ENCODE measurements around the gene CEP83. TPM values are rescaled to one million over a fixed set of nuclear protein-coding genes. Genes with fewer than 3 reads are reported as not detected.

CEP83 gene
- total RNA-seq, 2 donors from 2014 or later = 15.0 to 16.7 TPM

GRCh38 chr12:94284046-94284445, 175.6 kb downstream of the CEP83 start:
- intact Hi-C loops (cut with DNase I) = no loop called here

DNA sequence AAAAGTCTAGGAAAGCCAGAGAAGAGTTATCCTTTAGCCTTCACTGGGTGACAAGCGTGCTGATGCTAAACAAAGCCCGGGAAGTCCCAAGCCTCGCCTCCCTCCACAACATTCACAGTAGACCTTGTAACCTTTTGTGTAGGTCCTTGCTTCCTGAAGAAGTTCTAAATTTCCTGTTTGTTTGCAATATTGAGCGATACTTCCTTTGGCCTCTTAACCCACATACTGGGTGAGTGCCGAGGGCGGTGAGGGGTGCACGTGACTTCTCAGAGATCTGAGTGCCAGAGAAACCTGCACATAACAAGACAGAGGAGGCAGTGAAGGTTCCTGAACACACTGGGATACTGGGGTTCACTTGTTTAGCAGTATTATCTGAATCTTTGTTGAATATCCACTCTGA, 177.0 kb downstream of the CEP83 start:
- DNase-seq (ENCODE audit: low spot score) = peak; percentile 66
- intact Hi-C loops (cut with DNase I) = no loop called here

More at GRCh38 chr12:94284046-94284445, 175.6 kb downstream of the CEP83 start:
- DNase-seq (ENCODE audit: low spot score) = no peak

GRCh38 chr12:94280063-94280462, 179.6 kb downstream of the CEP83 start:
- no peak for DNase-seq (ENCODE audit: low spot score)
- intact Hi-C loops (cut with DNase I) = no loop called here

- no peak for DNase-seq (ENCODE audit: low spot score)
- intact Hi-C loops (cut with DNase I) = no loop called here
These were observed 182.2 kb downstream of the CEP83 start for GRCh38 chr12:94277426-94278000.

DNA sequence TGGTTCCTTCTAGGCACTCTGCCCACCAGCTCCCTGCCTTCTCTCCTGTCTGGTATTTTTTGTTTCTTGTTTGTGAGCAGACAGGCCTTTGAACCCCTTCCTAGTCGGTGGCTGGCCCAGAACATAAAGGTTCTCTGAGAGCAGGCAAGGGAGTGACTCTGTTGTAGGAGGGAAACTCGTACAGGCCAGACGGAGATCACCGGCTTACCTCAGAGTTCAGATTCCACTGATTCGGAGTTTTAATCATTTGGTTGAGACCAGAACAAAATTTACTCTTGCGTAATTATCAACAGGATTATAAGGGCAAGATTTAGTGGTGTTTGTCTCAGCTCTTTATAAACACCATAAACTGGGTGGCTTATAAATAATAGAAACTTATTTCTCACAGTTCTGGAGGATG, 182.9 kb downstream of the CEP83 start:
- no peak for DNase-seq (ENCODE audit: low spot score)
- intact Hi-C loops (cut with DNase I) = no loop called here

DNA sequence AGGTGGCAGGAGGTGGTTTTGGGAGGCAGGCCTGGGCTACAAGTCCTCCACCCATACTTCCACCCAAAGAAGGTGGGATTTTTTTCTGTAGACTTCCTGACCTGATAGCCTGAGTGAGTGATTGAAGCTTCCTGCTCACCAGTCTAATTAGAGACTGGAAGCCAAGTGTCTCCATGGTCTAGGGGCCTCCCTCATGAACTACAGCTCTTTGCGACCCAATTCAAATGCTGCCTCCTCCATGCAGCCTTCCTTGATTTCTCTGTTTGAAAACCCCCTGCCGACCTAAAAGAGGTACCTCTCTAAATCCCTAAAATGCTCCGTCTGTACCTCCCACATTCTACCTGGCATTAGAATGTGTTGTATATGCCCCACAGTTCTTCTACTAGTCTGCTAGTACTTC, 186.4 kb downstream of the CEP83 start:
- intact Hi-C loops (cut with DNase I) = no loop called here

DNA sequence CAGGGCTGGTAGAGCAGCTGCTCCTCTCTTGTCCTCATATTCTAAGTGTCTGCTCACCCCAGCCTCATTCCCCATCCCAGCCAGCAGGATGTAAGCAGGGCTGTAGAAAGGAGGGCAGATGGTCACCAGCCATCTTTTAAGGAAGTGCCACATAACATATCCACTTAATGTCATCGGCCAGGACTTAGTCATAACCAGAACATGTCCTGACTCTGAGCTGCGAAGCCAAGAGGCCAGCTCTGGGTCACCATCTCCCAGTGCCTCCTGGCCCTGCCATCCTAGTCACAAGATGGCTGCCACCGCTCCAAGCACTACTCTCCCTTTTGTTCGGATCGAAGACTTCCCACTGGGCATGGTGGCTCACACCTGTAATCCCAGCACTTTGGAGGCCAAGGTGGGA, 187.4 kb downstream of the CEP83 start:
- intact Hi-C loops (cut with DNase I) = no loop called here
- peak; percentile 71 for DNase-seq (ENCODE audit: low spot score)

More for the DNA sequence above, 186.4 kb downstream of the CEP83 start:
- no peak for DNase-seq (ENCODE audit: low spot score)

DNA sequence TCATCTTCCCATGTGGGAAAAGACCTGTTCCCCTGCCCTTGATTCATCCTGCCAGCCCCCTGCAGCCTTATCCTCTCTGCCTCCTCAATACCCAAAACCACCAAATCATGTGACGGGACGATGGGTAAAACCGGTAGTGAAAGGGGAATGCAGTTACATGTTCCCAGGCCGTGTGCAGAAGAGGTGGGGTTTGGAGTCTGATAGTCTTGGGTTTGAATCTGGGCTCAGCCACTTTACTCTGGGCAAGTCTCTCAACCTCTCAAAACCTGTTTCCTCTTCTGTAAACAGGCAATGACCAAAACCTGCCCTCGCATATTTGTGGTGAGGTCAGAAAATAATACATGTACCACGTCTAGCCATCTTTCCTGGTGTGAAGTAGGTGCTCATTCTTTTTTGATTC, 188.3 kb downstream of the CEP83 start:
- intact Hi-C loops (cut with DNase I) = no loop called here
- no peak for DNase-seq (ENCODE audit: low spot score)

GRCh38 chr12:94269316-94269999, 190.2 kb downstream of the CEP83 start:
- DNase-seq (ENCODE audit: low spot score) = no peak
- intact Hi-C loops (cut with DNase I) = no loop called here

DNA sequence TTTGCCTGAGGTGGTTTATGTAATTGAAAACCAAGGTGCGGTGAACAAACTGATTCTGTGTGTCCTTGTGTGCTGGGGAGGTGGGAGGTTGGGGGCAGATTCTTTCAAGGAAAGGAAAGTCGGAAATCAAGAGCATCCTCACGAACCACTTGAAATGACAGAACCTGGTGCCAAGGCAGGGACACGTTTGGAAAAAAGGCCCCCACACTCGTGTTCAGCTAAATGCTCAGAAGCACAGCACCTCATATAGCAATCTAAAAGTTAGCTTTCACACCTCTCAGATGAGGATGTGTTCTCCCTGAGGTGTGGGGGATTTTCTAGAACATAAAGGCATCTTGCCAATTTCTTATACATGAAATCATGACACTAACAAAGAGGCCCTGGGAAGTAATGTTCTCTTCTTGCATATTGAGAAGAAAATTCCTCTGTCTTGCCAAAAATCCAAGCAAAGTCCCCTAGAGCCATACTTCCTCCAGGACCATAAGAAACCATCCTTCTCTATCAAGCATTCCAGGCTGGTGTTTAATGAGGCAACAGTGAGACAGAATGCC, 191.7 kb downstream of the CEP83 start:
- DNase-seq (ENCODE audit: low spot score) = no peak
- intact Hi-C loops (cut with DNase I) = no loop called here

- intact Hi-C loops (cut with DNase I) = no loop called here
- no peak for DNase-seq (ENCODE audit: low spot score)
These were observed 192.2 kb downstream of the CEP83 start for GRCh38 chr12:94267537-94267872.

DNA sequence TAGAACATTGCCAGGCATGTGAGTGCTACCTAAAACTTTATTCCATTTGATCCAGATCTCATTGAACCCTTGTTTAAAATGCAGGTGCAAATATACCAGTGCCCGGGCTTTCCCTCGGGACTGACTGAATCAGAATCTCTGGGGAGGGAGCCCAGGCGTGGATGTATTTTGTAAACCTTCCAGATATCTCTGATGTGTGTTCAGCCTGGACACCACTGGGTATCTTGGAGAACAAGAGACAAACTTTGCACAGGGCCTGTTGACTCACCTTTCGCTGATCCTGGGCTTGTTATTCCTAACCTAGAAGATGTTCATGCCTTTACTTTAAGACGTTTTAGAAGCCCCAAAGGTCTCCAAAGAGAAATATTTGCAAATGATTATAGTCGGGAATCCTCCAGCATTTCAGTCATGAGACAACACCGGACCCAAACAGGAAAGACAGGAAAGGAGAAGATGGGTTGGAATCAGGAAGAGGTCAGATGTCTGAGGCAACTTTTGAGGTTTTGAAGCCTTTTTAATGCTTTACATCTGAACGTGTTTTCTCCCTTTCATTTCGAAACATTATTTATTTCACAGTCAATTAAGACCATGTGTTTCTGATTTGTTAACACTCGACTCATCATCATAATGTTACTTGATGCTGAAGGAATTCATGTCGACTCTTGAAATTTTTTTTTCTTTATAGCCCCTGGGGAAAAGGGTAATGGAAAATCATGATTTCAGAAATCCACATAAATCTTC, 192.7 kb downstream of the CEP83 start:
- intact Hi-C loops (cut with DNase I) = no loop called here
- no peak for DNase-seq (ENCODE audit: low spot score)

DNA sequence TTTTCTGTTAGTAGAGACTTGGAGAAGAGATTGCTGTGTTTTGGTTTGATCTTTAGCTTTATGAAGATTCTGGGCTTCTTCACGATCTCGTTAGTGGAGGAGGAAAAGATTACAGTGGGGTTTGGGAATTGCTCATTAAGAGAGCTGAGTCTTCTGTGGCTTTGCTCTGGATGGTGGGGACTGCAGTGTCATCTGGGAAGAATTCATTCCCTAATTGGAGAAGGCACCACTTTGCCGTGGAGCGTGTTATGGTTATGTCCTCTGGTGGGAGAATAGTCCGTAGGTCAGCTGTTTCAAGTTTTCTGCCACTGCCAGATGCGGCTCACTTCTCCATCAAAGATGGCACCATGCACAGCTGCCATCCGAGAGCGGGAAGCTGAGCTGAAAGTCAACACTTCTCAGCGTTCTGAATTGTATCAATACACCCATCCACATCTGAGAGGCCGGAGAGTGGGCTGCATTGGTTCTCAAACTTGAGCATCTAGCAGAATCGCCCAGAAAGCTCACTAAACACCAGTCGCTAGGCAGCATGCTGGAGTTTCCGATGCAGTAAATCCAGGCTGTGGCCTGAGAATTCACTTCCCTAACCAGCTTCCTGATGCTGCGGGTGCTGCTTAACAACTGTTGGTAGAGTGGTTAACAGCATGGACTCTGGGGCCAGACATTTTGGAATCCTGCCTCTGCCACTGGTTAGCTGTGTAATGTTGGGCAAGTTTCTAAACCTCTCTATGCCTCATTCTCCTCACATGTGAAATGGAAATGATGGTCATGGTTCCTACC, 193.5 kb downstream of the CEP83 start:
- no peak for DNase-seq (ENCODE audit: low spot score)
- intact Hi-C loops (cut with DNase I) = no loop called here

DNA sequence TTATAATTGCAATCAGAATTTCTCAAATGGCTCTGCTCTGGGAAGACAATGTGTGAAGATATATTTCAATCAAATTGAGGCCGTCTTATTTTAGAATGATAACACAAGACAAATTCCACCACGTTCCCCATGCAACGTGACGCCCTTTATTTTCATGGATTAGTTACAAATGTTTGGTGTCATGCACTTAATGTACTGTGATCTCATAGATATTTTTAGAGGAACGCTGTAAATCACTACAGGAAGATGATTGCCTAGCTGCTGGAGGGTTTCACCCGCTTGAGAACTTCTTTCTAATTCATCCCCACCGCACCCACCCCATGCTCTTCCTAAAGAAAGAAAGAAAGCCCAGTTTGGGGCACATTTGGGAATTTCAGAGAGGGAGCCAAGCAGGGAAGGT, 194.1 kb downstream of the CEP83 start:
- DNase-seq (ENCODE audit: low spot score) = no peak
- intact Hi-C loops (cut with DNase I) = no loop called here

- intact Hi-C loops (cut with DNase I) = no loop called here
- DNase-seq (ENCODE audit: low spot score) = no peak
These were observed 194.8 kb downstream of the CEP83 start for GRCh38 chr12:94264736-94265485.

DNA sequence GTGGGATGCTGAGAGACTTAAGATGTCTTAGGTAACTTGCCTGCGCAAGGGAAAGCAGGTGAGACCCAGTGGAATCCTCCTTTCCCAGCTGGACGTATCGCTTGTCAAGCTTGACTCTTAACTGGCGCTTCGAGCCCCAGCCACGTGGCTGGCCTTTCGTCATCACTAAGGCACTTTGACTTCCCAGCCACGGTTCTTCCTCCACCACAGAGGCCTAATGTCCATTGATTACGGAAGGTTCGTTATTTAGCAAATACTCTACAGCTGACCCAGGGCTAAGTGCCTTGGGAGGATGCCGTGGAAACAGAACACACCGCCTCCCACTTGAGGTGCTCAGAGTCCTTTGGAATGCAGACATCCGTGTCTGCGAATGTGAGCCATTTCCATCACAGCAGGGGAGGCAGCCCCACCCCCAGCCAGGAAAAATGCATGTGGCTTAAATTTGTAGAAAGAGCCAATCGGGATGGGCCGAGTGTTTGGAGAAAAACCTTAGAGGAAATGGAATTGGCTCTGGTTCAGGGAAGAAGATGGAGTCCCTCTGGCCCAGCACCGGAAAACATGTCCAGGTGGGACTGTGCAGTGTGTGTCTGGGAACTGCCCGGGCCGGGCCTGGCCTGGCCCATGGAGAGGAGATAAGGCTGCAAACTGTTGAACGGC, 195.6 kb downstream of the CEP83 start:
- intact Hi-C loops (cut with DNase I) = no loop called here
- DNase-seq (ENCODE audit: low spot score) = no peak

GRCh38 chr12:94263011-94263811, 196.5 kb downstream of the CEP83 start:
- DNase-seq (ENCODE audit: low spot score) = no peak
- intact Hi-C loops (cut with DNase I) = no loop called here

Data from posterior vena cava (tissue), 2 donors.